Stimulated activated CD4-positive, alpha-beta T cell treated with anti-CD3 and anti-CD28 coated beads, Interleukin-12 subunit alpha, Interleukin-12 subunit beta, amount 100 ng/mL, for 48 hours (primary cell): ENCODE measurements around the gene FBXL17.
A peak's percentile ranks its signal among the peaks of the same experiment; 100 is the strongest.
"Not testable (repeated sequence)": the region's sequence is repeated elsewhere in the genome, so short reads cannot be mapped to it uniquely, and the experiment has no call there.

Experiments used
- DNase-seq, 3 donors: peaks; one replicate each; pipeline ENCODE4 v3.0.0-alpha.2; 2020; ENCODE audit warnings: low read depth in 2 of 3, low spot score in 1 of 3

Gene FBXL17

DNA sequence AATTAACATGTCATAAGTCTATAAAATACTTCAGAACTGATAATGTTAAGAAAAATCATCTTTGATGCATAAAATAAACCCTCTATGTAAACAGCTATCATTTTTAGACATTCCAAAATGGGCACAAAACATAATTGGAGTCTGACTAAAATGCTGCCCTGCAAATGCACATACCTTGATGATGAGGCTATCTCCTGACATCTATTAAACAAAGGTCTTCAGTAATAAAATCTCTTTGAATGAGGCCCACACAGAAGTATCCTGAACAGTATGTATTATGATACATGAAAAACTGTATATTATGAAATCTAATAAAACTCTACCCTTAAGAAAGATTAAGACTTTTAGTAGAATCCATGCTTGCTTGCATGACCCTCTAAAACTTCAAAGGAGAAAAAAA is 66.1 kb downstream of the FBXL17 start:
- DNase-seq: no peak

DNA sequence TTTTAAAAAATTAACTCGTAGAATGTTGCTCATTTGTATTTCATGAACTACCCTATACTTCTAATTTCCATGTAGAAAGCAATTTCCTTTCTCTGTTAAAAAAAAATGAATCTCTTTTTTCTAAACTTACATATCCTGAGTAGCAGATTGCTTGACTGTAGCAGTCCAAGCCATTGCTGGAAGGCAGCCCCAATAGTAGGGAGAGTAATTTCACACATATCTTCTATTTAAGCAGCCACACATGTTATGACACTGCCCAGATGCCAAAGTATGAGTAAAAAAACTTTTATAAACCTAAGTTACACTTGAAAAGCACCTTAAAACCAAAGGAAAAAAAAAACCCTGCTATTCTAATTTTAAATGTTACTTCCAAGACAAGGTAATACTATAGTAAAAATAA is 69.6 kb downstream of the FBXL17 start:
- DNase-seq: no peak

DNA sequence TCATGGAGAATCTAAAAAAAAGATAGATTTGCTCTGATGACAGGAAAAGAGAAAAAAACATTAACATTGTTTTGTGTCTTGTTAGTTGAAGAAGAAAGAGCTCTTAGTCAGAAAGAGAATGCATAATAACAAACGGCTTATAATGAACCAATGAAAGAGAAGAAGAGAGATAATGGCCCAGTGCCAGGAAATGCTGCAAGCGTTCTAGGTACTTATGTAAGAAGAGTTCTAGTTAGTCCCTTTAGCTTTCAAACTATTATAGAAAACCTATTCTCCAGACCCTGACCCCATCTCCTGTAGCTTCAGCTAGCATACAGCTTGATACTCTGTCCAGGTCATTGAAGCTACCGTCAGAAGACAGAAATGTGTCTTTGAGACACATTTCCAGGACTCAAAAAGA is 70.2 kb downstream of the FBXL17 start:
- no peak for DNase-seq

GRCh38 chr5:108303611-108304010 is 78.3 kb downstream of the FBXL17 start:
- DNase-seq: no peak

DNA sequence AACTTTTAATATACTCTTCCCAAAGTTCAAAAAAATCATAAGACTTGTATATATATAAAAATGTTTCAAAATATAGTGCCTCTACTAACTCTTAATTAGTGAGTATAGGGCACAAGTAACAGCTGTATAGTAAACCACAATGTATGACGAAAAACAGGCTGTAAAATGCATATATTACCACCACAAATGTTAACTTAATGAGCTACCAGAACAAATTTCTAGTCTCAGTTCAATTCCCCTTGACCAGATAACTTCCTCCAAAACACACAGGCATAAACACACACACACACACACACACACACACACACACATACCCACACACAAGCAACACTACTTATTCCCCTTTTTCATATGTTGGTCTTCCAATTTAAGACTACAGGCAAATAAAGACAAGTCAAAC is 78.8 kb downstream of the FBXL17 start:
- DNase-seq: no peak

DNA sequence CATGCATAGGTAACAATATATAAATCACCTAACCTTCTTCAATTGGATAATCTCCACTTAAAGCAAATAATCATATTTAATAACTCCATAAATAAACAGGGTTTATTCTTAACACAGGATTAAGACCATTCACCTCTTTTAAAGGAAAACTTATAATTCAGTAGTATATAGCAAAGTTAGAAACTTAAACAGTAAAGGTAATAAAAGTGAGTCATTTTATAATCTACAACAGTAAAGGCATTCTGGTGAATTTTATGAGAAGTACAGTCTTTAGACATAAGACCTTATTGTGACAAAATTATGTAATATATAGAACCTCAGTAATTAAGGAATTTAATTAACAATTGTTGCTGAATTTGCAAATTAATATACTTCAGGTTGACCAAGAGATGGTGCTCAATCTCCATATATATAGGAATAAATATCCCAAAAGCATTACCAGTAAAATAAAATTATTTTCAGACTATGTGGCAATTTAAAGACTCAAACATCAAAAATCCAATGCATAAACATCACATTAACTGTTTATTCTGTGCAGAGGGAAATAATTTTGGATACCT is 84.8 kb downstream of the FBXL17 start:
- DNase-seq: no peak

DNA sequence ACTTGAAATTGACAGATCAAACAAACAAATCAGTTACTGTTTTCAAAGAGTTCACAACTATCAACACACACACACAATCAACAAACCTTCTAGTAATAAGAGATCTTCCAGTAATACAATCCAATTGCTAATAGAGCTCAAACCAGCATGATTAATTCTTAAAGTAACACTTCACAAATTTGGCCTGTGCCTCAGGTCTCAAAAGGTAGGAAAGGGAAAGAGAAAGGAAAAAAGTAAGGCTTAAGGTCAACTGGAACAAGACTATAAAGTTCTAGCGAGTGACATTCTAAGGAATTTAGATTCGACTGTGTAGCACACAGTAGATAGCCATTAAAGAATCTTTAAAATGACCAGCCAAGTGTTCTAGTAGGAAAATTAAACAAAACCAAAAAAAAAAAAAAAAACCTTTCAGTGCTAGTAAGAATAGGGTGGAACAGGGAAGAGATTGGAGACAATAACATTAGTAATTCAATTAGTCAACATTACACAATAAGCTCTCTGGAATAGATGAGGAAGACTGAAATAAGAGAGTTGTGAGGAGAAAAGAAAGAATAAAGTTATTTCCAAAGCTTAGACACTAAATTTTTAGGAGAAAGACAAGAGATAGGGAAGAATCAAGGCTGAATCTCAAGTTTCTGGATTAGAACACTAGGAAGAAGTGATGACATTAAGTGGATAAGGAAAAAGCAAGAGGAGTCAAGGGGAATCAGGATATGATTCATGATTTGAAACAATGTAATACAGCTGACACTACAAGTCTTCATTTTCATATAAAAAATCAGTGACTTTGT is 86.1 kb downstream of the FBXL17 start:
- no peak for DNase-seq

DNA sequence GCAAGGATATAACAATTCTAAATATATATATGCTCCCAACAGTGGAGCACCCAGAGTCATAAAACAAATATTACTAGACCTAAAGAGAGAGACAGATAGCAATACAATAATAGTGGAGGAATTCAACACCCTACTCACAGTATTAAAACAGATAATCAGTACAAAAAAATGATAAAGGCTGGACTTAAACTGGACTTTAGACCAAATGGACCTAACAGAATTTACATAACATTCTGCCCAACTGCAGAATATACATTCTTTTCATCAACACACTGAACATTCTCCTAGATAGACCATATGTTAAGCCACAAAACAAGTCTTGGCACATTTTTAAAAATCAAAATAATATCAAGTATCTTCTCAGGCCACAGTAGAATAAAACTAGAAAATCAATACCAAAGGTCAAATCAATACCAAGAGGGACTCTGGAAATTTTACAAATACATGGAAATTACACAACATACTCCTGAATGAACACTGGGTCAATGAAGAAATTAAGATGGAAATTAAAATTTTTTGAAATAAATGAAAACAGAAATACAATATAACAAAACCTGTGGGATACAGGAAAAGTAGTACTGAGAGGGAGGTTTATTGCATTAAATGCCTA is 100.8 kb downstream of the FBXL17 start:
- no peak for DNase-seq

GRCh38 chr5:108280248-108280647 is 101.7 kb downstream of the FBXL17 start:
- no peak for DNase-seq

DNA sequence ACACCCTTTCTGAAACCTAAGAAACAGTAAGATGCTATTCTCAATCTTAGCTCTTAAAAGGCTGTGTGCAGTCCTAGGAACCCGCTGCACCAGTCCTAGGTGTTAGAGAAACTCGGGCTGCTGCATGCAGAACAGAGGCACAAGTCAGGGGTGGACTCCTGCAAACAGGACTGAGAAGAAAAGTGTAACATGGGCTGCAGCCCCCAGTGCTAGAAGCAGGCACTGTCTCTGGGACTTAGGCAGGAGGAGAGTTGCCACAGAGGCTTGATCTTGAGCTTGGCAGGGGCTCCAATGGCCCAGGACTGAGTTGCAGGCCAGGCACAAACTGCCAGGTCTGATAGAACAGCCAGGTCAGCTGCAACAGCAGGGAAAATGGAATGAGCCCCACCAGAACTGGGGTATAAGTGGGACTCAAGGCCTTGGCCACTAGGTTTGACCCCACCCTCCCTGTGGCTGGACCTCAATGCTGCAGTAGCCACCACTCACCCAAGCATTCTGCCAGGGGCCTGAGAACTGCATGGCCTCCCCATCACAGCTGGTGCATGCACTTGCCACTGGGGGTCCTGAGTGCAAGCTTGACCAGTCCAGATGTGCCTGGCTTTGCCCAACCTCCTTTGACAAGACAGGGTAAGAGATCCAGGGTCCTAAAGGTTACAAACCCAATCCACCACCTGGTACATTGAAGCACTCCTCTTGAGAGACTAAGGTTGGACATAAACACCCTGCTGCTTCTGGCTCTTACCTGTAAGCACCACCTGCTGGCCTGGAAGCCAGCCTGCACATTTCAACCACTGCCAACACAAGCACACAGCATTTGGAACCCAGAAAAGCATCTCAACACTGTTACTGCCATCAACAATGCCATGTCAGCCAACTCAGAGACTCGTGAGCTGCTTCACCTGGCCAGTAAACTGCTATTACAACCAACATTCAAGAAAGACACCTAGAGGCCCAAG is 103.3 kb downstream of the FBXL17 start:
- DNase-seq: no peak

DNA sequence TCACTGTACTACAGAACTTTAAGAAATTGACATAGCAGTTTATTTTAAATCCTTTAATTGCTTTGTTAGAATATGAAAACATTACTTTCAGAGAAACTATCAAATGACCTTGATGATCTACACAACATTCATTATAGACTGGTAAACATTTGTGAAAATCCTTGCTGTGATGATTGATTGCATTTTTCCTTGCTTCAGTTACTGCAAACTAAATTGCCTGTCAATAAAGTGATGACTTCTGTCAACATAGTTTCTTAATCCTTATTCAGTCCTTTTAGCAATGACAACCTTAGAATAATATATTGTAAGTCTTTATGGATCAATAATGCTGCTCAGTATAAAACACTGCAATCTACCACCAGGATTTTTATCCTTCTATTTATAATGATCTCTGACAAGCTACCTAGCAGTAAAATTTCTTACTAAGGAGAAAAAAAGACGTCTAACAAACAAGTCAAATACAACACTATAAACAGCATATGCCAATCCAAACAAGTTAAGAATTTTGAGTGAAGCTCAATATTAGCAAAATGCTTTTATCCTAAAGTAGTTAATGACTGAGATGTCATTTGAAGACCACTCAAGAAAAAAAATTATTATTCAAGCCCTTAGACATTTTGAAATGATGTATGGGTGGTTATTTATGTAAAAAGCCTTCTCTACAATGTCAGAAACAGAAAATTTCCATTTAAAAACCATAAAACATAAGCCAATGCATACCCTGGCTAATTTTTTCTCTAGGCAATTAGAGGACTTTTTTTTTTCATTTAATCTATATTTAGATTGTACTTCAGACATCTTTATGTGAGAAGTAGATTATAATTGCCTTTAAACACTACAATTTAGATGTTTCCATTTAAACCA is 105.5 kb downstream of the FBXL17 start:
- no peak for DNase-seq

DNA sequence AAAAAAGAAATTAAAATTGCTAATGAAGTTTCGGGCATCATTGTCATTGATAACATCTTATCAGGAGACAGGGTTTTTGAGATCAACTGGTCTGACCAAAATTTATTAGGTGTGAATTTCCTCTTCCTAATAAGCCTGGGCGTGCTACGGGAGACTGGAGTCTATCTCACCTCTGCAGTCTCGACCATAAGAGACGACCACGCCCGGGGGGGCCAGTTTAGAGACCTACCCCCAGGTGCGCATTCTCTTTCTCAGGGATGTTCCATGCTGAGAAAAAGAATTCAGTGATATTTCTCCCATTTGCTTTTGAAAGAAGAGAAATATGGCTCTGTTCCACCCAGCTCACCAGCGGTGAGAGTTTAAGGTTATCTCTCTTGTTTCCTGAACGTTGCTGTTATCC is 107.8 kb downstream of the FBXL17 start:
- DNase-seq: not testable (repeated sequence)

GRCh38 chr5:108271127-108271526 is 110.8 kb downstream of the FBXL17 start:
- DNase-seq: no peak

DNA sequence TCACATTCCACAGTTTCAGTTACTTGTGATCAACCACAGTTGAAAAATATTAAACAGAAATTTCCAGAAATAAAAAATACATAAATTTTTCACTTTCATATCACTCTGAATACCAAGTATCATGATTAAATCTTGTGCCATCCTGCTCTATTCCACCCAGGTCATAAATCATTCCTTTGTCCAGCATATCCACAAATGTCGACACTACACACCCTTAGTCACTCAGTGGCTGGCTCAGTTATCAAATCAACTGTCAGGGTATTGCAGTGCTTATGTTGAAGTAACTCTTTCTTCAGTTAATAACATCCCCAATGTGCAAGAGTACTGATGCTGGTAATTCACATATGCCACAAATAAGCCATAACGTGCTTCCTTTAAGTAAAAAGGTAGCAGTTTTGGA is 115.7 kb downstream of the FBXL17 start:
- DNase-seq: no peak

DNA sequence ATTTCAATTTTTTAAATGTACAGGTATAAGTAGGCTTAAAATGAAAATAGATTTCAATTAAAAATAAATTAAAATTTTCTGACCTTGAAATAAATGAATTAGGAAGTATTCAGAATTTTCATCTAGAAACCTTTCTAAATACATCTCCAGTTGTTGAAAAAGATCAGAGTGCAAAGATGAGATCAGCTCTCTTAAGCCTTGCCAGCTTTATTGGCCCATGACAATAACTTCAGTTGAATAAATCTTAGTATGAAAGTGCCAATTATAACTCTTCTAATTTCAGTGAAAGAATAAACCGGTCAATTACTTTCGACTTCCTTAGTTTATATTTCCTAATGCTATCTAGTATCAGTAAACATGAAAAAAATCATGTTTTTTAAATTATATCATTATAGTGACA is 117.4 kb downstream of the FBXL17 start:
- DNase-seq: no peak

DNA sequence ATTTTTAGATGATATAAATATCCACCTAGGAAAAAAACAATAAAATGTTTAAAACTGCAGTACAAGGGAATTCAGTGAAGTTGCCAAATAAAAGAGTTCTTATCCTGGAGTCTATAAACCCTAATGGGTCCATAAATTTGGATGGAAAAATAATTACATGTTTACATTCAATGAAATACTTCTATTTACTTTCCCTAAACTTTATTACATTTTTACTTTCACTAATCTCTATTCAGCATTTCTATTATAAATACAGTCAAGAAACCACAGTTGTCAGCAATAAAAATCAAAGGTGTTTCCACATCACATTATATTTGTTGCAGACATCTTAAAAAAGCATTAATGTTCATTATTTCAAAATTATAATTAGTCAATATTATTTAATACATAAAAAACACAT is 118.6 kb downstream of the FBXL17 start:
- DNase-seq: no peak

- no peak for DNase-seq
These were observed 121.1 kb downstream of the FBXL17 start for GRCh38 chr5:108260858-108261170.

GRCh38 chr5:108260117-108260857 is 121.6 kb downstream of the FBXL17 start:
- DNase-seq: peak; percentile 23 to 65 (median 53)

DNA sequence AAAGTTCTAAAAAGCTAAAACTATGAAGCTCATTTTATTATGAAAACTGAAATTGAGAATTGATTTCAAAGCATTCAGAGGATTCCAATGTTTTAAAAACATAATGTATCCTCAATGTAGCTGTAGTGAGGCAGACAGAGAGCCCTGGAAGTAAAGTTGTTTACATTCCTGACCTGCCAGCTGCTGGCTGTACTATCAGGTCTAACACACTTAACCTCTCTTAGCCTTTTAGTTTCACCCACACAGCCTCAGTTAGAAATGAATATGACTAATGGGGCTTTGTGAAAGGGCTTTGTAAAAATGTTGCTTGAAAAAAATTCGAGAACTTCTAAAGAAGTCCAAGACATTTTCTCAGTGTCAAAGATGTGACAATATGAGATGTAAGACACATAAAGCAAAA is 122.6 kb downstream of the FBXL17 start:
- DNase-seq: no peak

GRCh38 chr5:108257996-108258395 is 123.9 kb downstream of the FBXL17 start:
- no peak for DNase-seq
